ENCODE measurements around the gene AMBP.

DNA sequence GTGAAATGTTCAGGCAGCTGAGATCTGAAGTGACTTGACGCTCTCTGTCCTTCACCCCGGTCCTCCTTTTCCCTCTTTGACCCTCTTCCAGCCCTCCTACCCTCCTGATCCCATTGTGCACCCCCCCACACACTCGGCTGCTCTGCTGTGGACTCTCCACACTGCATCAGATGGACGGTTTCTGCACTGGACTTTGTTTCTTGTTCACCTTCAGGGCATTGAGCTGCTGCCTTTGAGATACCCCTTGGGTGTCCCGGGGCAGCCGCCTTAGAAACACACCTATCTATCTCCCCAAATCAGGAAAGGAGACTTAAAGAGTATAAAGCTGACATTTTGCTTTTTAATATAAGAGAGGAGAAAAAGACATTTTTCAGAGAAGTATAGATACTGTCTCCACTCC is 27.5 kb downstream of the AMBP start:
- no peak for TF ChIP-seq EZH2phosphoT487 (IDR thresholded peaks at IDR 0.05; ENCODE audit: borderline replicate concordance)
- TF ChIP-seq, protein P1, sequence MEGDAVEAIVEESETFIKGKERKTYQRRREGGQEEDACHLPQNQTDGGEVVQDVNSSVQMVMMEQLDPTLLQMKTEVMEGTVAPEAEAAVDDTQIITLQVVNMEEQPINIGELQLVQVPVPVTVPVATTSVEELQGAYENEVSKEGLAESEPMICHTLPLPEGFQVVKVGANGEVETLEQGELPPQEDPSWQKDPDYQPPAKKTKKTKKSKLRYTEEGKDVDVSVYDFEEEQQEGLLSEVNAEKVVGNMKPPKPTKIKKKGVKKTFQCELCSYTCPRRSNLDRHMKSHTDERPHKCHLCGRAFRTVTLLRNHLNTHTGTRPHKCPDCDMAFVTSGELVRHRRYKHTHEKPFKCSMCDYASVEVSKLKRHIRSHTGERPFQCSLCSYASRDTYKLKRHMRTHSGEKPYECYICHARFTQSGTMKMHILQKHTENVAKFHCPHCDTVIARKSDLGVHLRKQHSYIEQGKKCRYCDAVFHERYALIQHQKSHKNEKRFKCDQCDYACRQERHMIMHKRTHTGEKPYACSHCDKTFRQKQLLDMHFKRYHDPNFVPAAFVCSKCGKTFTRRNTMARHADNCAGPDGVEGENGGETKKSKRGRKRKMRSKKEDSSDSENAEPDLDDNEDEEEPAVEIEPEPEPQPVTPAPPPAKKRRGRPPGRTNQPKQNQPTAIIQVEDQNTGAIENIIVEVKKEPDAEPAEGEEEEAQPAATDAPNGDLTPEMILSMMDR (conservative IDR thresholded peaks at IDR 0.05; ENCODE audit: low read length): no peak
